Ovary (tissue), 3 donors: ENCODE data around the gene UNC45B.
"Not testable (repeated sequence)": the region's sequence is repeated elsewhere in the genome, so short reads cannot be mapped to it uniquely, and the experiment has no call there.

Experiments
- CTCF ChIP-seq, 3 donors: fragments of 450-650 bp in 2 of 3; fragments of 200-600 bp in 1 of 3; IDR thresholded peaks; one replicate each; pipeline versions ENCODE4 v1.5.1 to v1.8.0; 2016 to 2022; ENCODE audit warnings: antibody characterized with exemption in 3 of 3, mild to moderate bottlenecking in 1 of 3
- EP300 ChIP-seq: sonication (generic); formaldehyde crosslinking; IDR thresholded peaks from one replicate; pipeline ENCODE4 v1.6.1; 2017; ENCODE audit warnings: antibody characterized with exemption
- POLR2A ChIP-seq: fragments of 450-650 bp; IDR thresholded peaks from one replicate; pipeline ENCODE4 v1.6.1; 2017; ENCODE audit warnings: antibody characterized with exemption, mild to moderate bottlenecking, moderate library complexity
- donor health status: DM: no; HTN: no; CAD: no.

- TF ChIP-seq CTCF (IDR thresholded peaks at IDR 0.05); EP300; POLR2A: not testable (repeated sequence)
These were observed 47.4 kb downstream of the UNC45B start for GRCh38 chr17:35195062-35195461.
